Smooth muscle cell (in vitro differentiated cells): Measurements from ENCODE around the gene LPIN1. TPM values are rescaled to one million over a fixed set of nuclear protein-coding genes. Genes with fewer than 3 reads are reported as not detected.

Experiments used
- DNase-seq: peaks from one replicate; lab custom pipeline; 2025; ENCODE audit not compliant: unreplicated experiment; lab: John Stamatoyannopoulos, UW
- H2AFZ ChIP-seq: fragments of 200-600 bp; sonication (generic); 2 replicates; pipeline ENCODE4 v1.6.0; 2016; ENCODE audit warnings: antibody characterized with exemption, low read depth, mild to moderate bottlenecking
- H3F3A ChIP-seq: fragments of 200-600 bp; sonication (generic); 2 replicates; pipeline ENCODE4 v1.6.0; 2017; ENCODE audit warnings: antibody characterized with exemption, low read depth
- H3K27ac ChIP-seq: fragments of 200-600 bp; sonication (generic); 2 replicates; pipeline ENCODE4 v1.5.1; 2016; ENCODE audit warnings: low read depth, mild to moderate bottlenecking
- H3K27me3 ChIP-seq: fragments of 200-600 bp; sonication (generic); 2 replicates; pipeline ENCODE4 v1.6.1; 2016; ENCODE audit warnings: low read depth, mild to moderate bottlenecking
- H3K36me3 ChIP-seq: fragments of 200-600 bp; sonication (generic); 2 replicates; pipeline ENCODE4 v1.5.1; 2016; ENCODE audit warnings: low read depth
- H3K4me1 ChIP-seq: fragments of 200-600 bp; sonication (generic); 2 replicates; pipeline ENCODE4 v1.5.1; 2016; ENCODE audit warnings: low read depth
- H3K4me2 ChIP-seq: fragments of 200-600 bp; sonication (generic); 2 replicates; pipeline ENCODE4 v1.6.0; 2016; ENCODE audit warnings: mild to moderate bottlenecking
- H3K4me3 ChIP-seq: fragments of 200-600 bp; sonication (generic); 2 replicates; pipeline ENCODE4 v1.5.1; 2016; ENCODE audit warnings: mild to moderate bottlenecking
- H3K79me2 ChIP-seq: fragments of 200-600 bp; sonication (generic); 2 replicates; pipeline ENCODE4 v1.6.0; 2016; ENCODE audit warnings: low read depth, mild to moderate bottlenecking
- H3K9ac ChIP-seq: fragments of 200-600 bp; sonication (generic); 2 replicates; pipeline ENCODE4 v1.6.0; 2016; ENCODE audit warnings: low read depth
- H3K9me3 ChIP-seq: fragments of 200-600 bp; sonication (generic); replicated peaks from 2 replicates; pipeline ENCODE4 v1.5.1; 2016; ENCODE audit warnings: low read depth
- H4K20me1 ChIP-seq: fragments of 200-600 bp; sonication (generic); 2 replicates; pipeline ENCODE4 v1.6.0; 2016; ENCODE audit warnings: low read depth
- WGBS: methylation state at CpG from one replicate; pipeline ENCODE4 v1.1.7; 2016; ENCODE audit warnings: low lambda C conversion rate; 5-methylcytosine and 5-hydroxymethylcytosine counted together
- polyA plus RNA-seq: library from polyadenylated mRNA; unstranded; fragments of >200 nt; fragmentation: Nextera tagmentation; extraction: Ambion mirVana; gene quantifications from 2 replicates; pipeline ENCODE4 v1.2.1, GENCODE V29; 2016
- total RNA-seq: library from RNA; depleted of rRNA; stranded (reverse); fragments of >200 nt; gene quantifications from 2 replicates; pipeline ENCODE4 v1.2.3, GENCODE V29; 2014
- TF ChIP-seq, protein P1 (sequence below): fragments of 200-600 bp; sonication (generic); IDR thresholded peaks from 2 replicates; pipeline ENCODE4 v1.5.1; 2017; ENCODE audit warnings: borderline replicate concordance, mild to moderate bottlenecking, antibody characterized with exemption; ENCODE audit not compliant: insufficient read depth, poor library complexity, severe bottlenecking

The LPIN1 gene
- total and polyA plus RNA-seq, 2 experiments from 2014 or later = 13.8 to 17.9 TPM

DNA sequence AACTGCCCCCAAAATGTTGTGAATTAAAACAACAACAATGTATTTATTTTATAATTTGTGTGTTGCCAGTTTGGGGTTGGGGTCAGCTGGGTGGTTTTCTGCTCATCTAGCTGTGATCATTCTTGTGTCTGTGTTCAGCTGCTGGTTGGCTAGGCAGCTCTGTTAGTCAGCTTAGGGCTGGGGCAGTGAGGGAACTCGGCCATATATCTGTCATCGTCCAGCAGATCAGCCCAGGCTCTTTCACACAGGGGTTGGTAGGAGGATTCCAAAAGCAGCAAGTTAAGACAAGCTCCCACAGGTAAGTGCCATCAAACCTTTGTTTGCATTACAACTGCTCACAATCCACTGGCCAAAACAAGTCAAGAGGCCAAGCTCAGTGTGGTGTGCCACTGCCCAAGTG is 121.5 kb downstream of the LPIN1 start:
- H3F3A ChIP-seq = no peaks in the 10 kb centered on the region
- H3K27me3 ChIP-seq = no peaks in the 10 kb centered on the region
- H3K79me2 ChIP-seq = no peaks in the 10 kb centered on the region
- H3K4me1 ChIP-seq = no peaks in the 10 kb centered on the region
- WGBS = 81% methylated on average over 2 of the region's 2 CpGs
- no peaks in the 10 kb centered on the region for H3K9me3 ChIP-seq
- DNase-seq = no peak
- H3K4me3 ChIP-seq = no peak overlapping the region
- no peak overlapping the region for H3K4me2 ChIP-seq
- H4K20me1 ChIP-seq = no peaks in the 10 kb centered on the region
- H3K9ac ChIP-seq = no peak overlapping the region
- TF ChIP-seq, protein P1, sequence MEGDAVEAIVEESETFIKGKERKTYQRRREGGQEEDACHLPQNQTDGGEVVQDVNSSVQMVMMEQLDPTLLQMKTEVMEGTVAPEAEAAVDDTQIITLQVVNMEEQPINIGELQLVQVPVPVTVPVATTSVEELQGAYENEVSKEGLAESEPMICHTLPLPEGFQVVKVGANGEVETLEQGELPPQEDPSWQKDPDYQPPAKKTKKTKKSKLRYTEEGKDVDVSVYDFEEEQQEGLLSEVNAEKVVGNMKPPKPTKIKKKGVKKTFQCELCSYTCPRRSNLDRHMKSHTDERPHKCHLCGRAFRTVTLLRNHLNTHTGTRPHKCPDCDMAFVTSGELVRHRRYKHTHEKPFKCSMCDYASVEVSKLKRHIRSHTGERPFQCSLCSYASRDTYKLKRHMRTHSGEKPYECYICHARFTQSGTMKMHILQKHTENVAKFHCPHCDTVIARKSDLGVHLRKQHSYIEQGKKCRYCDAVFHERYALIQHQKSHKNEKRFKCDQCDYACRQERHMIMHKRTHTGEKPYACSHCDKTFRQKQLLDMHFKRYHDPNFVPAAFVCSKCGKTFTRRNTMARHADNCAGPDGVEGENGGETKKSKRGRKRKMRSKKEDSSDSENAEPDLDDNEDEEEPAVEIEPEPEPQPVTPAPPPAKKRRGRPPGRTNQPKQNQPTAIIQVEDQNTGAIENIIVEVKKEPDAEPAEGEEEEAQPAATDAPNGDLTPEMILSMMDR = no peak
- H3K27ac ChIP-seq = no peak overlapping the region
- no peak overlapping the region for H2AFZ ChIP-seq
- H3K36me3 ChIP-seq = no peaks in the 10 kb centered on the region

DNA sequence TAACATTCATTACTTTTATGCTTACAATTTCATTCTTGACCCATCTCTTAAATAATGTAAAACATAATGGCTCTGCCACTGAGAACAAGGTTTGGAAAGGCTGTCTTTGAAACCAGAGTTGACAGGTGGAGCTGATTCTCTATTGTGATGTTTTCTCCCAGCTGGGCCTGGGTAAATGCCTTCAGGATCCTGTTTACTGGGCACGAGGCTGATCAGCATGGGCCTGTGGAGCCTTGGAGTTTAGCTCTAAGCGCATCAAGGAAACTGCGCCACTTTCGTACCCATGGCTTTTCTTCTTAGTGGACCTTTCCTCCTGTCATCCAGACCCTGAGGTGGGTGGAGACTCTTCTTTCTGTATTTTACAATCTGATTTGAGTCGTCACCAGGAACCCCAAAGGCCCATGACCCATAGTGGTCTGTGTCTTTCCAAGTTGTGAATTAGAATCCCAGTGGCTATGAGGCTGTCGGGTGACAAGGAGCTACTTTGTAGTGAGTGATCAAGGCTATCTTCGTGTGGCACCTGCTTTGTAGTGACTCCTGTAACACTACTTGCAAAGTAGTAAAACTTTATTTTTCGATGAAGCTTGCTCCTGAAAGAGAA is 123.1 kb downstream of the LPIN1 start:
- no peak for DNase-seq
- H3K9me3 ChIP-seq = no peaks in the 10 kb centered on the region
- no peaks in the 10 kb centered on the region for H3F3A ChIP-seq
- H3K27ac ChIP-seq = no peak overlapping the region
- H3K4me3 ChIP-seq = no peak overlapping the region
- 94% methylated on average over 8 of the region's 8 CpGs for WGBS
- no peaks in the 10 kb centered on the region for H3K4me1 ChIP-seq
- no peaks in the 10 kb centered on the region for H3K79me2 ChIP-seq
- no peaks in the 10 kb centered on the region for H4K20me1 ChIP-seq
- no peak overlapping the region for H3K9ac ChIP-seq
- H3K4me2 ChIP-seq = no peak overlapping the region
- H2AFZ ChIP-seq = no peak overlapping the region
- TF ChIP-seq, protein P1 = no peak
- no peaks in the 10 kb centered on the region for H3K27me3 ChIP-seq
- H3K36me3 ChIP-seq = no peaks in the 10 kb centered on the region

DNA sequence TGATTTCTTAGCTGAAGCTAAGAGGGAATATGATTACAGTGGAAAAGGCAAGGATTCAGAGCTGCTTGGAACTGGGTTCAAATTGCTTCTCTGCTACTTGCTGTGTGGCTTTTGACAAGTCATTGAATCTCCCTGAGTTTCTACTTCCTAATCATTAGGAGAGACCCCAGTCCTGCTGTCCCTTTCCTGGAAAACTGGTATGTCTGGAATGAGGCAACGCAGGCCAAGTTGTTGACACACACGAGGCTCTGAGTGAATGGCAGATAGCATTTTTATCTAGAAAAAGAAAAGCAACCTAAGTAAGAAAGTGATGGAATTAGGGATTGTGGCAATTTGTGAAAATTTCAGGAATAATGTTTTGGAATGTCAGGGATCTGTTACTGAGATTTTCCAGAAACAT is 123.6 kb downstream of the LPIN1 start:
- Histone ChIP-seq H3K9me3 (no peaks in the 10 kb centered on the region), H3F3A (no peaks in the 10 kb centered on the region), H3K4me1 (no peaks in the 10 kb centered on the region), H3K4me2 (no peak overlapping the region), H4K20me1 (no peaks in the 10 kb centered on the region), H3K4me3 (no peak overlapping the region), H3K27ac (no peak overlapping the region), H3K27me3 (no peaks in the 10 kb centered on the region), H3K79me2 (no peaks in the 10 kb centered on the region), H3K36me3 (no peaks in the 10 kb centered on the region), H2AFZ (no peak overlapping the region), H3K9ac (no peak overlapping the region)
- WGBS = 13% methylated on average over 2 of the region's 2 CpGs
- DNase-seq = no peak
- TF ChIP-seq, protein P1 = no peak

DNA sequence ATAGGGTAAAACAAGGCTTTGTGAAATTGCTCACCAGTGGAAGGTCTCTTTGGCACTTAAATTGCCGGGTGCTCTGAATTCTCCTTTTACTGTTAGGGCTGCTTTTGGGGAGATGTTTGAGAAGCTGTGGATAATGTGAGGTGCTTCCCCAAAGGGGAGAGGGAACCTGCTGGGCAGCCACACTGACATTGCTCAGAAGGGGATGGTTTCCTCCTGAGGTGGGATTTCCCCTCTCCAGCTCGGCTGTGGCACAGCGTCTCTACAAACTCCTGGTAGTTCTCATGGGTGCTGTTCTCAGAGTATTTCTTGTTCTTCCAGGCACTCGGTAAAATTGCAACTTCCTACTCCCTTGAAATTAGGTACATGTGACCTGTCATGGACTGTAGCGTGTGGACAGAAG is 124.2 kb downstream of the LPIN1 start:
- Histone ChIP-seq H3K27me3 (peaks cover 2% of the 10 kb centered on the region), H3K27ac (no peak overlapping the region), H3K36me3 (no peaks in the 10 kb centered on the region), H3K4me2 (no peak overlapping the region), H3K4me1 (no peaks in the 10 kb centered on the region), H3K9ac (no peak overlapping the region), H4K20me1 (no peaks in the 10 kb centered on the region), H3K79me2 (no peaks in the 10 kb centered on the region), H3K9me3 (no peaks in the 10 kb centered on the region), H3F3A (no peaks in the 10 kb centered on the region), H3K4me3 (no peak overlapping the region), H2AFZ (no peak overlapping the region)
- DNase-seq = no peak
- WGBS = 92% methylated on average over 5 of the region's 5 CpGs
- TF ChIP-seq, protein P1 = no peak
